A673 (cell line): ENCODE measurements around the gene NACA2. TPM values are rescaled to one million over a fixed set of nuclear protein-coding genes. Genes with fewer than 3 reads are reported as not detected.
"Not testable (repeated sequence)": the region's sequence is repeated elsewhere in the genome, so short reads cannot be mapped to it uniquely, and the experiment has no call there.

Experiments
- BruUV-seq: library from RNA; stranded (reverse); fragments of 400-500 nt; replicated peaks from 2 replicates; lab custom pipeline; 2021; lab: Mats Ljungman, UMichigan
- CTCF ChIA-PET: fragments of 300-600 bp; sonication (Branson Sonifier 250); formaldehyde crosslinking; loops from one replicate; lab custom pipeline; 2022; ENCODE audit warnings: antibody characterized with exemption; lab: Charles Lee
- POLR2A ChIA-PET: fragments of 300-600 bp; sonication (Branson Sonifier 250); formaldehyde crosslinking; loops from one replicate; lab custom pipeline; 2022; ENCODE audit warnings: antibody characterized with exemption; ENCODE audit not compliant: low non-redundant PET; lab: Charles Lee
- DNase-seq: peaks from one replicate; pipeline ENCODE4 v3.0.0-alpha.2; 2015; ENCODE audit warnings: low spot score
- H3K27ac ChIP-seq: fragments of 200-600 bp; sonication (generic); 2 replicates; pipeline ENCODE4 v1.5.1; 2016; ENCODE audit warnings: mixed run types, low read depth, mild to moderate bottlenecking, mixed read lengths, antibody characterized with exemption, low read length; ENCODE audit not compliant: poor library complexity, severe bottlenecking
- H3K27me3 ChIP-seq: fragments of 200-600 bp; sonication (generic); replicated peaks from 2 replicates; pipeline ENCODE4 v1.6.1; 2017; ENCODE audit warnings: mixed run types, low read depth, mild to moderate bottlenecking, mixed read lengths, antibody characterized with exemption, low read length; ENCODE audit not compliant: insufficient read depth, poor library complexity
- H3K36me3 ChIP-seq: fragments of 200-600 bp; sonication (generic); 2 replicates; pipeline ENCODE4 v1.6.1; 2016; ENCODE audit warnings: mixed run types, mild to moderate bottlenecking, mixed read lengths, antibody characterized with exemption, low read length; ENCODE audit not compliant: insufficient read depth, poor library complexity, severe bottlenecking
- H3K4me1 ChIP-seq: fragments of 200-600 bp; sonication (generic); 2 replicates; pipeline ENCODE4 v1.6.1; 2017; ENCODE audit warnings: mixed run types, mild to moderate bottlenecking, mixed read lengths, antibody characterized with exemption, low read length; ENCODE audit not compliant: insufficient read depth, poor library complexity, severe bottlenecking
- H3K4me3 ChIP-seq: fragments of 200-600 bp; sonication (generic); 2 replicates; pipeline ENCODE4 v1.5.1; 2016; ENCODE audit warnings: low read depth, mixed run types, mild to moderate bottlenecking, mixed read lengths, low read length; ENCODE audit not compliant: poor library complexity, severe bottlenecking
- H3K9me3 ChIP-seq: fragments of 200-600 bp; sonication (generic); 2 replicates; pipeline ENCODE4 v1.6.1; 2016; ENCODE audit warnings: mixed run types, low read depth, mild to moderate bottlenecking, mixed read lengths, antibody characterized with exemption, low read length; ENCODE audit not compliant: poor library complexity, severe bottlenecking
- EZH2 ChIP-seq: fragments of 200-600 bp; sonication (generic); IDR thresholded peaks from 2 replicates; pipeline ENCODE4 v1.6.1; 2017; ENCODE audit warnings: borderline replicate concordance, low read depth, mild to moderate bottlenecking, mixed read lengths, antibody characterized with exemption, low read length; ENCODE audit not compliant: poor library complexity, severe bottlenecking
- intact Hi-C: fragments of 100-400 bp; cut with micrococcal nuclease; formaldehyde crosslinking; loops from one replicate; pipeline ENCODE4 v1.10.0; 2022; ENCODE audit not compliant: unreplicated experiment
- total RNA-seq: library from RNA; stranded (reverse); gene quantifications from 2 replicates; pipeline ENCODE4 v1.2.3, GENCODE V29; 2021
- TF ChIP-seq, protein P1 (sequence below): fragments of 300-800, 200-600 bp; sonication (generic); conservative IDR thresholded peaks from 2 replicates; pipeline ENCODE4 v1.5.1; 2017; ENCODE audit warnings: low read depth, mild to moderate bottlenecking, antibody characterized with exemption, low read length, moderate library complexity, mixed read lengths

Gene NACA2
- total RNA-seq, 1 experiment from 2014 or later = not detected

DNA sequence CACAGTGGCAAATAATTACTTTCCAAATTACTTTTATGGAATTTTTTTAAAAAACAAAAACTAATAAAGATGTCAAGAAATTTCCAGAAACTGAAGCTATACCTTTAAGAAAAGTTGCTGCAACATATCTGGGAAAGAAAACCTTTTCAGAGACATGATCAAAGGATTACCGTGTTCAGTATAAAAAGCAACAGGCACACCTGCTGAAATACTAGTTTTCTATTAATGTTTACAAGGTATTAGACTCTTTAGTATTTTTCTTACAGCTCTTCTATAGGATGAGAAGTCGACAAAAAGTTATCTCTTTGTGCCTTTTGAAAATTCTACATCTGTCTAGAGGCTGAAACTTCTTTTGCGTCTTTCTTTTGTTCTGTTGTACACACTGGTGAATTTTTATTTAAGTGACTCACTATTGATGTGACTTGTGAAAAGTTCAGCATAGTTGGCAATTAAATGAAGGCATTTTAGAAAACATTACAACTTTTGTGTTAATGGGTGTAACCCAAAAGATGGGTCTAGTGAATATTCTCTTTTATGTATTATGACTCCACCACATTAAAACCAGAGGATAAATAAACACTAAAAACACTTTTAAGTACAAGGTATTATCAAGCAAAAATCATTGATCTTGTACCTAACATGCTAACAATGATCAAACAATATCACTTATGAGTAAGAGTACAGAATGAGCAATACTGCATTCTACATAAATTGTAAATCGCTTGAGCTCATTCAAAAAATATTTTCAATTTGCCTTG, 23.8 kb downstream of the NACA2 start:
- ChIA-PET POLR2A (interaction anchor here (0.6 to 0.7 kb wide), 2 partner anchors 106 to 354 kb away, joined by 3 read pairs; no protein-coding TSS in a partner anchor), CTCF (interaction anchor here (0.6 kb wide), 1 partner anchor 10 kb away, joined by 3 read pairs; no protein-coding TSS in a partner anchor)
- H3K4me1 ChIP-seq = no peaks in the 10 kb centered on the region
- no TSS peak for BruUV-seq
- H3K4me3 ChIP-seq = no peak overlapping the region
- intact Hi-C loops = no loop called here
- no peak for DNase-seq
- H3K9me3 ChIP-seq = no peaks in the 10 kb centered on the region
- TF ChIP-seq, protein P1, sequence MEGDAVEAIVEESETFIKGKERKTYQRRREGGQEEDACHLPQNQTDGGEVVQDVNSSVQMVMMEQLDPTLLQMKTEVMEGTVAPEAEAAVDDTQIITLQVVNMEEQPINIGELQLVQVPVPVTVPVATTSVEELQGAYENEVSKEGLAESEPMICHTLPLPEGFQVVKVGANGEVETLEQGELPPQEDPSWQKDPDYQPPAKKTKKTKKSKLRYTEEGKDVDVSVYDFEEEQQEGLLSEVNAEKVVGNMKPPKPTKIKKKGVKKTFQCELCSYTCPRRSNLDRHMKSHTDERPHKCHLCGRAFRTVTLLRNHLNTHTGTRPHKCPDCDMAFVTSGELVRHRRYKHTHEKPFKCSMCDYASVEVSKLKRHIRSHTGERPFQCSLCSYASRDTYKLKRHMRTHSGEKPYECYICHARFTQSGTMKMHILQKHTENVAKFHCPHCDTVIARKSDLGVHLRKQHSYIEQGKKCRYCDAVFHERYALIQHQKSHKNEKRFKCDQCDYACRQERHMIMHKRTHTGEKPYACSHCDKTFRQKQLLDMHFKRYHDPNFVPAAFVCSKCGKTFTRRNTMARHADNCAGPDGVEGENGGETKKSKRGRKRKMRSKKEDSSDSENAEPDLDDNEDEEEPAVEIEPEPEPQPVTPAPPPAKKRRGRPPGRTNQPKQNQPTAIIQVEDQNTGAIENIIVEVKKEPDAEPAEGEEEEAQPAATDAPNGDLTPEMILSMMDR = no peak
- no peak for TF ChIP-seq EZH2
- H3K36me3 ChIP-seq = no peaks in the 10 kb centered on the region
- H3K27me3 ChIP-seq = no peaks in the 10 kb centered on the region
- H3K27ac ChIP-seq = no peak overlapping the region

DNA sequence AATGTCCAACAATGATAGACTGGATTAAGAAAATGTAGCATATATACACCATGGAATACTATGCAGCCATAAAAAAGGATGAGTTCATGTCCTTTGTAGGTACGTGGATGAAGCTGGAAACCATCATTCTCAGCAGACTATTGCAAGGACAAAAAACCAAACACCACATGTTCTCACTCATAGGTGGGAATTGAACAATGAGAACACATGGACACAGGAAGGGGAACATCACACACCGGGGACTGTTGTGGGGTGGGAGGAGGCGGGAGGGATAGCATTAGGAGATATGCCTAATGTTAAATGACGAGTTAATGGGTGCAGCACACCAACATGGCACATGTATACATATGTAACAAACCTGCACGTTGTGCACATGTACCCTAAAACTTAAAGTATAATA, 24.6 kb downstream of the NACA2 start:
- CTCF ChIA-PET = interaction anchor here (0.6 kb wide), 1 partner anchor 11 kb away, joined by 3 read pairs; no protein-coding TSS in a partner anchor

DNA sequence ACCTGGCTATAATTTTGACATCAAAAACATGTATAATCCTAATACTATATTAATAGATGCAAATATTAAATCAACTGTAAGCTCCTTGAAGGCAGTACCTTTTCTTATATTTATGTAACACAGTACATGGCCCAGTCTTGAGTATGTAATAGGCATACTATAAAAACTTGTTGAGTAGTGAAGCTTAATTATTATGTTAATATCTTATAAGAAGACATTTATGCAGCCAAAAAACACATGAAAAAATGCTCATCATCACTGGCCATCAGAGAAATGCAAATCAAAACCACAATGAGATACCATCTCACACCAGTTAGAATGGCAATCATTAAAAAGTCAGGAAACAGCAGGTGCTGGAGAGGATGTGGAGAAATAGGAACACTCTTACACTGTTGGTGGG, 25.2 kb downstream of the NACA2 start:
- DNase-seq, H3K27ac ChIP-seq, POLR2A ChIA-PET, H3K4me1 ChIP-seq, H3K9me3 ChIP-seq, CTCF ChIA-PET, H3K27me3 ChIP-seq, H3K36me3 ChIP-seq, H3K4me3 ChIP-seq, BruUV-seq, intact Hi-C loops: not testable (repeated sequence)

More for the DNA sequence above, 24.6 kb downstream of the NACA2 start:
- POLR2A ChIA-PET, H3K4me1 ChIP-seq, BruUV-seq, H3K27me3 ChIP-seq, intact Hi-C loops, H3K36me3 ChIP-seq, H3K4me3 ChIP-seq, H3K27ac ChIP-seq, DNase-seq, H3K9me3 ChIP-seq: not testable (repeated sequence)

DNA sequence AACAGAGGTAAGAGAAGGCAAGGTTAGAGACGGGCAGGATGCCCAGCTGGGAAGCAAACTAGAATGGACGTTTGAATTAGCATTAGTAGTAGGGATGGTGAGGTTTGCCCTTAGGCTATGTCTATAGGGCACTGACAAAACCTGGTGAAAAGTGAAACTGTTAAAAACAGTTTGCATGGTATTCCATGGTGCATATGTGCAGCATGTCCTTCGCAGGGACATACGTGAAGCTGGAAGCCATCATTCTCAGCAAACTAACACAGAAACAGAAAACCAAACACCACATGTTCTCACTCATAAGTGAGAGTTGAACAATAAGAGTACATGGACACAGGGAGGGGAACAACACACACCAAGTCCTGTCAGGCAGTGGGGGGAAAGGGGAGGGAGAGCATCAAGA, 25.8 kb downstream of the NACA2 start:
- H3K4me3 ChIP-seq = no peak overlapping the region
- H3K27ac ChIP-seq = no peak overlapping the region
- intact Hi-C loops = no loop called here
- no peaks in the 10 kb centered on the region for H3K36me3 ChIP-seq
- CTCF ChIA-PET = no interaction called here
- no peaks in the 10 kb centered on the region for H3K27me3 ChIP-seq
- no peaks in the 10 kb centered on the region for H3K4me1 ChIP-seq
- no peak for TF ChIP-seq EZH2
- TF ChIP-seq, protein P1 = no peak
- no peak for DNase-seq
- BruUV-seq = no TSS peak
- H3K9me3 ChIP-seq = no peaks in the 10 kb centered on the region
- POLR2A ChIA-PET = no interaction called here
